ENCODE measurements around the gene NUP153. TPM values are rescaled to one million over a fixed set of nuclear protein-coding genes. Genes with fewer than 3 reads are reported as not detected.
"Not testable (repeated sequence)": the region's sequence is repeated elsewhere in the genome, so short reads cannot be mapped to it uniquely, and the experiment has no call there.

NUP153 gene
- total RNA-seq, 1 donor from 2014 or later = 74.6 TPM

DNA sequence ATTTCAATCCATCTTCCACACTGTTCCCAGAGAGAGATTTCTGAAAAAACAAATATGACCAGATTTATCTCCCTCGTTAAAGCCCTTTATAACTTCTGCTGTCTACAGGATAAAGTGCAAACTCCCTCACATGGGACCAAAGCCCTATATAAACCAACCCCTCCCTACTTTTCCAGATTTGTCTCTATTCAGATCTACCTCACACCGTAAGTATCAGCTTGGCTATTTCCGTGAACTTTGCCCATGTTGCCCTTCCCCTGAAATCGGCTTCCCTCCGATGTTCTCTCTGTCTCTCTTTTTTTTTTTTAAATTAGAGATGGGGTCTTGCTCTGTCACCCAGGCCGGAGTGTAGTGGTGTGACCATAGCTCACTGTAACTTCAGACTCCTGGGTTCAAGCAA lies 118.7 kb downstream of the NUP153 start:
- Mint-ChIP-seq H3K9me3 (no peaks in the 10 kb centered on the region), H3K36me3 (ENCODE audit: low read depth) (no peaks in the 10 kb centered on the region), H3K4me1 (peaks cover 4% of the 10 kb centered on the region), H3K4me3 (no peak overlapping the region), H3K27ac (ENCODE audit: unreplicated experiment) (no peak overlapping the region), H3K27me3 (ENCODE audit: low read depth) (no peaks in the 10 kb centered on the region)
- DNase-seq (ENCODE audit: low read depth, low spot score) = no peak
- TF ChIP-seq, protein P1, sequence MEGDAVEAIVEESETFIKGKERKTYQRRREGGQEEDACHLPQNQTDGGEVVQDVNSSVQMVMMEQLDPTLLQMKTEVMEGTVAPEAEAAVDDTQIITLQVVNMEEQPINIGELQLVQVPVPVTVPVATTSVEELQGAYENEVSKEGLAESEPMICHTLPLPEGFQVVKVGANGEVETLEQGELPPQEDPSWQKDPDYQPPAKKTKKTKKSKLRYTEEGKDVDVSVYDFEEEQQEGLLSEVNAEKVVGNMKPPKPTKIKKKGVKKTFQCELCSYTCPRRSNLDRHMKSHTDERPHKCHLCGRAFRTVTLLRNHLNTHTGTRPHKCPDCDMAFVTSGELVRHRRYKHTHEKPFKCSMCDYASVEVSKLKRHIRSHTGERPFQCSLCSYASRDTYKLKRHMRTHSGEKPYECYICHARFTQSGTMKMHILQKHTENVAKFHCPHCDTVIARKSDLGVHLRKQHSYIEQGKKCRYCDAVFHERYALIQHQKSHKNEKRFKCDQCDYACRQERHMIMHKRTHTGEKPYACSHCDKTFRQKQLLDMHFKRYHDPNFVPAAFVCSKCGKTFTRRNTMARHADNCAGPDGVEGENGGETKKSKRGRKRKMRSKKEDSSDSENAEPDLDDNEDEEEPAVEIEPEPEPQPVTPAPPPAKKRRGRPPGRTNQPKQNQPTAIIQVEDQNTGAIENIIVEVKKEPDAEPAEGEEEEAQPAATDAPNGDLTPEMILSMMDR (conservative IDR thresholded peaks at IDR 0.05) = no peak

DNA sequence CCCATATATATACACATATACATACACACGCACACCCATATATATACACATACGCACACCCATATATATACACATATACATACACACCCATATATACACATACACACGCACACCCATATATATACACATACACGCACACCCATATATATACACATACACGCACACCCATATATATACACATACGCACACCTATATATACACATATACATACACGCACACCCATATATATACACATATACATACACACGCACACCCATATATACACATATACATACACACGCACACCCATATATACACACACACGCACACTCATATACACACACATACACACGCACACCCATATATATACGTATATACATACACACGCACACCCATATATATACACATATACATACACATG lies 120.1 kb downstream of the NUP153 start:
- not testable (repeated sequence) for H3K4me3 Mint-ChIP-seq; H3K4me1 Mint-ChIP-seq; H3K27me3 Mint-ChIP-seq (ENCODE audit: low read depth); H3K9me3 Mint-ChIP-seq; DNase-seq (ENCODE audit: low read depth, low spot score); H3K27ac Mint-ChIP-seq (ENCODE audit: unreplicated experiment); H3K36me3 Mint-ChIP-seq (ENCODE audit: low read depth)

DNA sequence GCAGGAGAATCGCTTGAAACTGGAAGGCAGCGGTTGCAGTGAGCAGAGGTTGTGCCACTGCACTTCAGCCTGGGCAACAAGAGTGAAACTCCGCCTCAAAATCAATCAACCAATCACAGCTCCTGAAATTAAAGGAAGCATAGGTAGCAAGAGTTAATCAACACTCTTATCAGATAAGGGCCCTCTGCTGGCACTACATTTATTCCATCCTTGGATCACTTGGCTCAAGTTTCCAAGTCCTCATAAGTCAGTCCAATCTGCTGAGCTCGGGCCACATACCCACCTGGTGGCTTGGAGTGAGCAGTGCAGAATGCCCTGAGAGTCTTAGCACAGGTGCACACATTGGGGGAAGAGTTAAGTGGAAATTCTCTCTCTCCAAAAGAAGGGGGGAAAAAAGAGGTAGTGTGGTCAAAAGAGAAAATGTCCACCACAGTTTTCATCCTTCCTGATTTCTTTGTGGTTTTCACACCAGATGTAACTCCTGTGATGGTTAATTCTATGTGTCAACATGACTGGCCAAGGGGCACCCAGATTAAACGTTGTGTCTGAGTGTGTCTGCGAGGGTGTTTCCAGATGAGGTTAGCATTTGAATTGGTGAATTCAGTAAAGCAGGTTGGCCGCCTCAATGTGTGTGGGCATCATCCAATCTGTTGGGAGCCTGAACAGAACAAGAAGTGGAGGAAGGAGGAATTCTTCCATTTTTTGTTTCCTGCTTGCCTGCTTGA lies 120.8 kb downstream of the NUP153 start:
- Mint-ChIP-seq H3K36me3 (ENCODE audit: low read depth) (no peaks in the 10 kb centered on the region), H3K27me3 (ENCODE audit: low read depth) (no peaks in the 10 kb centered on the region), H3K9me3 (peaks cover 4% of the 10 kb centered on the region), H3K4me3 (no peak overlapping the region), H3K4me1 (peaks cover 4% of the 10 kb centered on the region), H3K27ac (ENCODE audit: unreplicated experiment) (no peak overlapping the region)
- no peak for DNase-seq (ENCODE audit: low read depth, low spot score)
- TF ChIP-seq, protein P1 (conservative IDR thresholded peaks at IDR 0.05) = peak; percentile 27

- TF ChIP-seq, protein P1 (conservative IDR thresholded peaks at IDR 0.05) = peak; percentile 92
- DNase-seq (ENCODE audit: low read depth, low spot score) = peak; percentile 23
- Mint-ChIP-seq H3K36me3 (ENCODE audit: low read depth) (no peaks in the 10 kb centered on the region), H3K4me3 (peak overlapping the region; percentile 9), H3K27me3 (ENCODE audit: low read depth) (no peaks in the 10 kb centered on the region), H3K9me3 (peaks cover 5% of the 10 kb centered on the region), H3K27ac (ENCODE audit: unreplicated experiment) (no peak overlapping the region), H3K4me1 (peaks cover 4% of the 10 kb centered on the region)
Measured at GRCh38 chr6:17584241-17584803, 122.4 kb downstream of the NUP153 start.

GRCh38 chr6:17583811-17584210 lies 122.9 kb downstream of the NUP153 start:
- DNase-seq (ENCODE audit: low read depth, low spot score) = no peak
- Mint-ChIP-seq H3K36me3 (ENCODE audit: low read depth) (no peaks in the 10 kb centered on the region), H3K4me1 (peaks cover 4% of the 10 kb centered on the region), H3K9me3 (peaks cover 5% of the 10 kb centered on the region), H3K4me3 (peak overlapping the region; percentile 9), H3K27ac (ENCODE audit: unreplicated experiment) (no peak overlapping the region), H3K27me3 (ENCODE audit: low read depth) (no peaks in the 10 kb centered on the region)
- TF ChIP-seq, protein P1 (conservative IDR thresholded peaks at IDR 0.05) = no peak

DNA sequence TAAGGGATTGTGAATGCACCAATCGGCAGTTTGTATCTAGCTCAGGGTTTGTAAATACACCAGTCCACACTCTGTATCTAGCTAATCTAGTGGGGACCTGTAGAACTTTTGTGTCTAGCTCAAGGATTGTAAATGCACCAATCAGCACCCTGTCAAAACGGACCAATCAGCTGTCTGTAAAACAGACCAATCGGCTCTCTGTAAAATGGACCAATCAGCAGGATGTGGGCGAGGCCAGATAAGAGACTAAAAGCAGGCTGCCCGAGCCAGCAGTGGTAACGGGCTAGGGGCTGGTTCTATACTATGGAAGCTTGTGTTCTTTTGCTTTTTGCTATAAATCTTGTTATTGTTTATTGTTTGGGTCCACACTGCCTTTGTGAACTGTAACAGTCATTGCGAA lies 125.4 kb downstream of the NUP153 start:
- H3K9me3 Mint-ChIP-seq = peaks cover 13% of the 10 kb centered on the region
- not testable (repeated sequence) for H3K4me1 Mint-ChIP-seq; DNase-seq (ENCODE audit: low read depth, low spot score); H3K27me3 Mint-ChIP-seq (ENCODE audit: low read depth); H3K27ac Mint-ChIP-seq (ENCODE audit: unreplicated experiment); H3K36me3 Mint-ChIP-seq (ENCODE audit: low read depth); H3K4me3 Mint-ChIP-seq
